Measurements from ENCODE around the gene LYSMD3. TPM values are rescaled to one million over a fixed set of nuclear protein-coding genes. Genes with fewer than 3 reads are reported as not detected.
"Not testable (repeated sequence)": the region's sequence is repeated elsewhere in the genome, so short reads cannot be mapped to it uniquely, and the experiment has no call there.

LYSMD3 gene
- polyA plus RNA-seq (2011; rRNA removed), result 17.1 and 24.1 TPM in 2 replicates
- polyA plus RNA-seq (2012; cell fraction: cytosol; rRNA removed), result 2.7 and 2.8 TPM in 2 replicates
- polyA plus RNA-seq (2012; cell fraction: nucleus; rRNA removed), result 1.2 and 1.3 TPM in 2 replicates
- polyA plus RNA-seq (2017; fragmentation: RNase III; extraction: RNeasy Plus Mini Kit Qiagen cat#74134 plus additional on column Dnase treatment), result 9.5 to 11.1 TPM (median 10.6 TPM) in 3 replicates
- 6.1 and 7.1 TPM in 2 replicates for polyA minus RNA-seq (2011; rRNA and poly(A)+ RNA removed)

DNA sequence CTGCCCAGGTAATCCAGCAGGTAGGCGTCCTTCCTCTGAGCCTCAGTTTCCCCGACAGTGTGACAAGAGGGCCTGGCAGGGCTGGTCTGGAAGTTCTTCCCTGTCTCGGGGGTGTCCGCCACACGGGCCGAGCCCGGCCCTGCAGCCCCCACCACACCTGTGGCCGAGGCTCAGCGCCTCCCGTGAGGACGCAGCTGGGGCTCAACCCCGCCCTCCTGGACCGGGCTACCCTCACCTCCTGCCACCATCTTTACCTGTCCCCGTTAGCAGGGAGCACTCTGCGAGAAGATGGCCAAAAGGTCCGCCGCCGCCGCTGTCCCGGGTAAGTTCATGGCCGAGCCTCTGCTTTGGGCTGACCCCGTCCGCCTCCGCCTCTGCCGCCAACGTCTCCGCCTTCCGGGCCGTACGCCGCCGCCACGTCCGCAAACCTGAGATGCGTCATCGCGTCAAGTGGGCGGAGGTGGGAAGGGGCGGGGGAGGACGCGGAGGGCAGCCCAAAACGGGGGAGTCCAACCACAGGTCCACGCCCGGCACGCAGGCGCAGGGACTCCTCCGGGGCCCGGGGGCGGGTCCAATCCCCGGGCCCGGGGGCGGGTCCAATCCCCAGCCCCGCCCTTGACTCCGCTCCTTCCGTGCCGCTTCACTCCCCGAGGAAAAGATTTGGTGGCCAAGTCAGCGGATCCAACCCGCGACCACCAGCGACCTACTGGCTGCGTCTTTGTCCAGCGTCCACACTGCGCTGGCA lies at the start of gene LYSMD3:
TSS of gene LYSMD3 (minus strand) at position 391 of the 745 bp plus-strand sequence. CDS start 4,295 bp downstream, outside the sequence.
- Histone ChIP-seq H3K27ac (peak within 1 kb of the TSS; percentile 93), H3K4me3 (peak within 1 kb of the TSS; percentile 95), H3K9me3 (no peaks in the 10 kb centered on the region), H3K4me2 (peak within 1 kb of the TSS; percentile 87), H3K4me1 (peaks cover 21% of the 10 kb centered on the region)
- under 1% methylated on average over 26 of the region's 64 CpGs for WGBS (ENCODE audit: missing lambda C conversion rate)
- ChIA-PET POLR2A (interaction anchor here (2.5 to 3.1 kb wide), 2 partner anchors 55 to 120 kb away, joined by 13 read pairs; partner anchors contain the start of genes CETN3, MBLAC2 and POLR3G), CTCF (interaction anchor here (0.6 to 3.7 kb wide), 28 partner anchors 8 to 341 kb away, joined by 3 to 60 read pairs (median 4); partner anchors contain the start of gene ADGRV1)
- TF ChIP-seq, protein P1, sequence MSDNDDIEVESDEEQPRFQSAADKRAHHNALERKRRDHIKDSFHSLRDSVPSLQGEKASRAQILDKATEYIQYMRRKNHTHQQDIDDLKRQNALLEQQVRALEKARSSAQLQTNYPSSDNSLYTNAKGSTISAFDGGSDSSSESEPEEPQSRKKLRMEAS (IDR thresholded peaks at IDR 0.05), result peak; percentile 56; the same call in 1 of the 2 replicates
- TF ChIP-seq SREBF2 (IDR thresholded peaks at IDR 0.05), result no peak
- peak; percentile 81 for TF ChIP-seq PHF8 (IDR thresholded peaks at IDR 0.05; ENCODE audit: borderline replicate concordance, low read depth)
- TF ChIP-seq POLR2A (IDR thresholded peaks at IDR 0.05; ENCODE audit: low read length), result peak; percentile 82
- peak; percentile 62 for TF ChIP-seq MYC (IDR thresholded peaks at IDR 0.05; ENCODE audit: borderline replicate concordance, low read length)
- TF ChIP-seq JUN (IDR thresholded peaks at IDR 0.05), result peak; percentile 16 to 76; a peak in 2 of 5 replicates
- TF ChIP-seq MAZ (IDR thresholded peaks at IDR 0.05; ENCODE audit: borderline replicate concordance, low read depth, low read length), result no peak
- no peak for TF ChIP-seq FOSL2 (IDR thresholded peaks at IDR 0.05)
- TF ChIP-seq FOSL2 (CRISPR knock-in tag; IDR thresholded peaks at IDR 0.05), result peak; percentile 69; the same call in 1 of the 2 replicates
- no peak for FAIRE-seq
- peak; percentile 92 to 97 for ATAC-seq
- peak; percentile 89 to 97 for DNase-seq (ENCODE audit: low read depth in 1 of 2, low spot score in 1 of 2)

DNA sequence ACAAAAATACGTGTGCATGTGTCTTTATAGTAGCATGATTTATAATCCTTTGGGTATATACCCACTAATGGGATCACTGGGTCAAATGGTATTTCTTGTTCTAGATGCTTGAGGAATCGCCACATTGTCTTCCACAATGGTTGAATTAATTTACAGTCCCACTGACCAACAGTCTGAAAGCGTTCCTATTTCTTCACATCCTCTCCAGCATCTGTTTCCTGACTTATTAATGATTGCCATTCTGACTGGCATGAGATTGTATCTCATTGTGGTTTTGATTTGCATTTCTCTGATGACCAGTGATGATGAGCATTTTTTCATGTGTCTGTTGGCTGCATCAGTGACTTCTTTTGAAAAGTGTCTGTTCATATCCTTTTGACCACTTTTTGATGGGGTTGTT lies 47.2 kb upstream of the LYSMD3 start:
- H3K4me2 ChIP-seq; H3K4me3 ChIP-seq; ATAC-seq; POLR2A ChIA-PET; H3K27ac ChIP-seq; H3K9me3 ChIP-seq; FAIRE-seq; H3K4me1 ChIP-seq; DNase-seq (ENCODE audit: low read depth in 1 of 2, low spot score in 1 of 2); CTCF ChIA-PET: not testable (repeated sequence)
- WGBS (ENCODE audit: missing lambda C conversion rate), result 37% methylated on average over 3 of the region's 3 CpGs

DNA sequence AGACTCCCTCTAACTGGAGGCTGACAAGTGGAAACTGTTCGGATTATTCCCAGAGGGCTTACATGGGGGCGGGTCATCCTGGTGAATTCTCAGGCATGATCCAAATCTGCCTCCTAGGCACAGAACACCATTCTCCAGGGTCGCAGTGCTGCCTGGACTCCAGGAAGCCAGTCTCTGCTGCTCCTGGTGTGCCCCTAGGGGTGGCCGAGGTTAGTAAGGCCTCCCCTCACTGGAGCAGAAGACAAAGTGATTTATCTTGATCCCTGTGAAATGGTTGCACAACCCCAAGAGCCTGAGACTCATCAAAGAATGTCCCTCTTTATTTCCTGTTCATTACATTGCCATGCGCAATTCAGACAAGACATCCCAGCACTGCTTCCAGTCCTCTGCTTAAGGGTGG lies 46.3 kb upstream of the LYSMD3 start:
- H3K4me1 ChIP-seq, result no peaks in the 10 kb centered on the region
- no peak overlapping the region for H3K4me2 ChIP-seq
- H3K4me3 ChIP-seq, result no peak overlapping the region
- no peak for ATAC-seq
- POLR2A ChIA-PET, result no interaction called here
- TF ChIP-seq TFCP2L1 (CRISPR knock-in tag; IDR thresholded peaks at IDR 0.05), result no peak
- no peaks in the 10 kb centered on the region for H3K9me3 ChIP-seq
- CTCF ChIA-PET, result no interaction called here
- 68% methylated on average over 3 of the region's 5 CpGs for WGBS (ENCODE audit: missing lambda C conversion rate)
- DNase-seq (ENCODE audit: low read depth in 1 of 2, low spot score in 1 of 2), result no peak
- no peak overlapping the region for H3K27ac ChIP-seq
- no peak for FAIRE-seq

DNA sequence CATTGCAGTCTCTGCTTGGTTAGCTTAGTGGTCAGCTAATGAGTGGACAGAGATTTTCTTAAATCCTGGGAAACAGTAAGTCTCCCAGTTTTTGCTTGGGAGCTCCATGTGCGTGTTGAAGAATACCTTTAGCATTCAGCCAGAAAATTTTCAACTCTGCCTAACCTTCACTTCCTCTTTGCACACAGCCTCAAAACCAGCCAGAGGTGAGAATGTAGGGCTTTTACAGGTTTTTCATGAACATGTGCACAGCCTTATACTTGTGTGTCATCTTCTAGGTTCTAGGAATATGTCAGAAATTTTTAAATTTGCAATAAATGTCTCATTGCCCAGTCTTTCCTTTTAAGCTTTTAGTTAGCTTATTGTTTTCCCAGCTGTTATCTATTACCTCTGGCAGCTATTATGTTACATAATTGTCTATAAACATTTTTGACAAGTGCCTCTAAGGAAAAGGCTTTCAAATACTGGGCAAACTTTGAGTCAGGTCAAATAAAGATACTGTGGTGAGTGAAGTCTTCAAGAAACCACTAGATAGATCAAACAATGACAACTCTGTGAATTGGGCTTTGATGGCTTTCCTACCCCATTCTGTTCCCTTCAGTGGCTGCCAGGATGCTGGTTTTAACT lies 41.9 kb upstream of the LYSMD3 start:
- ChIA-PET CTCF (interaction anchor here (1.4 kb wide), 1 partner anchor 76 kb away, joined by 3 read pairs; no protein-coding TSS in a partner anchor), POLR2A (no interaction called here)
- Histone ChIP-seq H3K27ac (no peak overlapping the region), H3K4me2 (no peak overlapping the region), H3K4me1 (no peaks in the 10 kb centered on the region), H3K9me3 (no peaks in the 10 kb centered on the region), H3K4me3 (no peak overlapping the region)
- FAIRE-seq (no peak), DNase-seq (ENCODE audit: low read depth in 1 of 2, low spot score in 1 of 2) (no peak), ATAC-seq (no peak)
- 16% methylated on average over 1 of the region's 1 CpG for WGBS (ENCODE audit: missing lambda C conversion rate)
- TF ChIP-seq HOXB13 (CRISPR knock-in tag; IDR thresholded peaks at IDR 0.05; ENCODE audit: low read depth) (no peak), ESRRA (IDR thresholded peaks at IDR 0.05; ENCODE audit: borderline replicate concordance, low read length) (no peak), ZC3H11A (IDR thresholded peaks at IDR 0.05) (no peak), CHD4 (IDR thresholded peaks at IDR 0.05; ENCODE audit: borderline replicate concordance) (no peak), FOXS1 (CRISPR knock-in tag; IDR thresholded peaks at IDR 0.05) (no peak), MAZ (IDR thresholded peaks at IDR 0.05; ENCODE audit: borderline replicate concordance, low read depth, low read length) (no peak), KDM5A (IDR thresholded peaks at IDR 0.05) (no peak), RCOR1 (IDR thresholded peaks at IDR 0.05; ENCODE audit: low read depth, low read length) (no peak), RFX5 (IDR thresholded peaks at IDR 0.05) (no peak), MAFK (IDR thresholded peaks at IDR 0.05; ENCODE audit: partially characterized antibody) (no peak), SREBF2 (IDR thresholded peaks at IDR 0.05) (no peak), CBX8 (IDR thresholded peaks at IDR 0.05) (no peak), FOSB (CRISPR knock-in tag; IDR thresholded peaks at IDR 0.05) (no peak), EHF (CRISPR knock-in tag; IDR thresholded peaks at IDR 0.05) (no peak)
- TF ChIP-seq, protein P2, sequence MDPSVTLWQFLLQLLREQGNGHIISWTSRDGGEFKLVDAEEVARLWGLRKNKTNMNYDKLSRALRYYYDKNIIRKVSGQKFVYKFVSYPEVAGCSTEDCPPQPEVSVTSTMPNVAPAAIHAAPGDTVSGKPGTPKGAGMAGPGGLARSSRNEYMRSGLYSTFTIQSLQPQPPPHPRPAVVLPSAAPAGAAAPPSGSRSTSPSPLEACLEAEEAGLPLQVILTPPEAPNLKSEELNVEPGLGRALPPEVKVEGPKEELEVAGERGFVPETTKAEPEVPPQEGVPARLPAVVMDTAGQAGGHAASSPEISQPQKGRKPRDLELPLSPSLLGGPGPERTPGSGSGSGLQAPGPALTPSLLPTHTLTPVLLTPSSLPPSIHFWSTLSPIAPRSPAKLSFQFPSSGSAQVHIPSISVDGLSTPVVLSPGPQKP (IDR thresholded peaks at IDR 0.05; ENCODE audit: low read depth, low read length), result no peak
- TF ChIP-seq, protein P3, sequence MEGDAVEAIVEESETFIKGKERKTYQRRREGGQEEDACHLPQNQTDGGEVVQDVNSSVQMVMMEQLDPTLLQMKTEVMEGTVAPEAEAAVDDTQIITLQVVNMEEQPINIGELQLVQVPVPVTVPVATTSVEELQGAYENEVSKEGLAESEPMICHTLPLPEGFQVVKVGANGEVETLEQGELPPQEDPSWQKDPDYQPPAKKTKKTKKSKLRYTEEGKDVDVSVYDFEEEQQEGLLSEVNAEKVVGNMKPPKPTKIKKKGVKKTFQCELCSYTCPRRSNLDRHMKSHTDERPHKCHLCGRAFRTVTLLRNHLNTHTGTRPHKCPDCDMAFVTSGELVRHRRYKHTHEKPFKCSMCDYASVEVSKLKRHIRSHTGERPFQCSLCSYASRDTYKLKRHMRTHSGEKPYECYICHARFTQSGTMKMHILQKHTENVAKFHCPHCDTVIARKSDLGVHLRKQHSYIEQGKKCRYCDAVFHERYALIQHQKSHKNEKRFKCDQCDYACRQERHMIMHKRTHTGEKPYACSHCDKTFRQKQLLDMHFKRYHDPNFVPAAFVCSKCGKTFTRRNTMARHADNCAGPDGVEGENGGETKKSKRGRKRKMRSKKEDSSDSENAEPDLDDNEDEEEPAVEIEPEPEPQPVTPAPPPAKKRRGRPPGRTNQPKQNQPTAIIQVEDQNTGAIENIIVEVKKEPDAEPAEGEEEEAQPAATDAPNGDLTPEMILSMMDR (IDR thresholded peaks at IDR 0.05), result no peak
- TF ChIP-seq, protein P1 (IDR thresholded peaks at IDR 0.05), result no peak
- TF ChIP-seq, protein P4, sequence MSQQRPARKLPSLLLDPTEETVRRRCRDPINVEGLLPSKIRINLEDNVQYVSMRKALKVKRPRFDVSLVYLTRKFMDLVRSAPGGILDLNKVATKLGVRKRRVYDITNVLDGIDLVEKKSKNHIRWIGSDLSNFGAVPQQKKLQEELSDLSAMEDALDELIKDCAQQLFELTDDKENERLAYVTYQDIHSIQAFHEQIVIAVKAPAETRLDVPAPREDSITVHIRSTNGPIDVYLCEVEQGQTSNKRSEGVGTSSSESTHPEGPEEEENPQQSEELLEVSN (IDR thresholded peaks at IDR 0.05; ENCODE audit: borderline replicate concordance, low read depth), result no peak
